HG03521 (cell line): ENCODE results near the gene CBX2.

Source experiments
- ATAC-seq: cut with Tn5 transposase; IDR thresholded peaks from one replicate; pipeline ENCODE4 v1.9.1; 2021; ENCODE audit warnings: mild to moderate bottlenecking, moderate library complexity; ENCODE audit not compliant: unreplicated experiment

Gene CBX2

GRCh38 chr17:79811011-79811867 lies 33.3 kb downstream of the CBX2 start:
- ATAC-seq, result no peak

- no peak for ATAC-seq
Observed at GRCh38 chr17:79811868-79812352, 34.0 kb downstream of the CBX2 start.

- ATAC-seq, result no peak
Observed at GRCh38 chr17:79812353-79813258, 34.7 kb downstream of the CBX2 start.

GRCh38 chr17:79813297-79814126 lies 35.6 kb downstream of the CBX2 start:
- ATAC-seq, result no peak

- ATAC-seq, result no peak
Observed at GRCh38 chr17:79814127-79814973, 36.4 kb downstream of the CBX2 start.

GRCh38 chr17:79814974-79815835 lies 37.3 kb downstream of the CBX2 start:
- no peak for ATAC-seq

- ATAC-seq, result no peak
Observed at GRCh38 chr17:79815836-79816461, 38.0 kb downstream of the CBX2 start.

GRCh38 chr17:79818026-79818758 lies 40.2 kb downstream of the CBX2 start:
- ATAC-seq, result no peak

GRCh38 chr17:79819085-79819484 lies 41.1 kb downstream of the CBX2 start:
- ATAC-seq, result no peak

GRCh38 chr17:79819534-79820276 lies 41.8 kb downstream of the CBX2 start:
- ATAC-seq, result no peak

- ATAC-seq, result no peak
Observed at GRCh38 chr17:79820959-79821330, 43.0 kb downstream of the CBX2 start.

GRCh38 chr17:79821331-79822095 lies 43.6 kb downstream of the CBX2 start:
- ATAC-seq, result no peak

- ATAC-seq, result no peak
Observed at GRCh38 chr17:79822583-79823124, 44.7 kb downstream of the CBX2 start.

- no peak for ATAC-seq
Observed at GRCh38 chr17:79824234-79824633, 46.3 kb downstream of the CBX2 start.

GRCh38 chr17:79824893-79825579 lies 47.1 kb downstream of the CBX2 start:
- no peak for ATAC-seq

- no peak for ATAC-seq
Observed at GRCh38 chr17:79825580-79825921, 47.6 kb downstream of the CBX2 start.
